Measurements from ENCODE around the gene IGFALS.

Gene IGFALS

DNA sequence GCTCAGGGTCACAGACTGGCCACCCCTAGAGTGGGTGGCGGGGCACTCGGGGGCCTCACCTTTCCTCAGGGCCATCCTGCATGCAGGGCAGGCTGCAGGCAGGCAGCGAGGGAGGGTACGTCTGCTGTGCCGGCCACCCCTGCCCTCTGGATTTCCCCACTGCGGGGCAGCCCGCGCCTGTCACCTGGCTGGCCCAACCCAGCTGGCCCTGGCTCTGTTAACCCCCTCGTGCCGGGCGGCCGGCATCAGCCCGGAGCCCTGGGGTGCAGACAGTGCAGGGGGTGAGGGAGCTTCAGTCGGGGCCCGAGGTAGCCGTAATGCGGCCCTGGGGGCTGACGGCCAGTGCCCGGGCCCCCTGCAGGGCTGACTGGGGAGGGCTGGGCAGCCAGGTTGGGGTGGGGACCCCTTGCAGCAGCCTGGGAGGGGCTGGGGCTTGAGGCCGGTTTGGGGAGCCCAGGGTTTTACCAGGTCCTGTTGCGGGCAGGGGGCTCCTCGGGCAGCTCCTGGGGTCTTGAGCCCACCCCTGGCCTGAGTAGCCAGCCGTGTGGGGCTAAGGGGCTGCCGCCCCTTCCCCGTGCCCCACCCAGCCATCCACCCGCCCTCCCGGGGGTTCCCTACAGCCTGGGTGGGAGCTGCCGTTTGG is at the start of gene IGFALS:
Gene IGFALS (minus strand): TSS at position 128 of the 643 bp plus-strand sequence. CDS start 53 bp downstream, at position 75.
- DNase-seq, result no peak

DNA sequence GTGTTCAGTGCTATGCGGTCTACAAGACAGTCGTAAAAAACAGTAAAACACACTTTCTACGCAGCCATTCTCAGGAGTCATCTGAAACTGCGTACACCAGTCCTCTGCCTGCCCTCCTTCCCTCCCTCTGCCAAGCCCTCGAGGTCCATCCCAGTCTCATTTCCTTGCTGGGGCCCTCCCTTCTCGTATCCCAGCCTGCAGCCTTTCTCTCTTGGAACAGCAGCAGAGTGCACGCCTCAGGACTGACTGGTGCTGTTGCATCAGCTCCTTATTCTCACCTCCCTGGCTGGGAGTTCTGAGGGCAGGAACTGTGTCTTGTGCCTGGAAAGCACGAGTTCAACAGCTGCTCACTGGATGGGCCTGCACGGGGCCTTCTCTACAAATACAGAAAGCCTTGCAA is 46.0 kb upstream of the IGFALS start:
- no peak for DNase-seq

DNA sequence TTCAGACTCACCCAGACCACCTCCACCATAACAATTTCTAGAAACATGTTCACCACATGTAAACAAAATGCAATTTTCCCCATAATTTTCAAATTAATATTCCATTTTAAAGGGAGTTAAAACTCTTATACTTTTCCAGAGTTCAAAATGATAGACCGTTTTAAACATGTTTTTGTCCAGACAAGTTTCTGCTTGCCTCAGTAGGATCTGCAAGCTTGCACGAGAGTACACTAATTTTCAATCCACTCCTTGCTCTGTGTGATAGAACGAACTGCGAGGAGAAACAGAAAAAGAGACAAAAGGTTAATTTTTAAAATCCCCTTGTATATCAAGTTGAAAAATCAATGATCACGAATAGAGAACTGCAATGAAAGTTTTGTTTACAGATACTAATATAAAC is 40.6 kb upstream of the IGFALS start:
- no peak for DNase-seq

DNA sequence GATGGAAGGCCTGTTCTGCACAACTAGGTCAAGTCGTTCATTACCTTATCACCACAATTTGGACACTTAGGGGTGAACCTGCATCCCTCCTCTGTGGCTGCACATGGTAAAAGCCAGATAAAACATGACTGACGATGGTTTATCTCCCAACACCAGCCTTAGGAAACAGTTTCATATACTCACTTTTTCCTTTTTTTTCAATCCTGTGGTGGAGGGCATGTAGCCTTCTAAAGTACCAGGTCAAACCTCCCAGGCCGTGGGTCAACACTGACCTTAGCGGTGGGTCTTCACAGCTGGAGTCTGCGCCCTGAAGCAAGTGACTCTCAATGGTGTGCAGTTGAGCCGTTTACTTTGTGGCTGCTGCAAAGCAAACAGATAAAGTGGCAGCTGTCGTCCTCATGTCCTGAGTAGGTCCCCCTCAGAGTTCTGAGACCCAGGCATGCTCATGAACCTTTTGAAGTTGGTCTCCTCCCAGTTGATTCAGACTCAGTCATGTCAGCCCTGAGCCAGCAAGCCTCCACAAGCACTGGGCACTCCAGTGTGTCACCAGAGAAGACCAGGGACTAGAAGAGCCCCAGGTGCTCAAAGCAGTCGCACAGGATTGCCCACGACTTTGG is 39.4 kb upstream of the IGFALS start:
- DNase-seq, result no peak

DNA sequence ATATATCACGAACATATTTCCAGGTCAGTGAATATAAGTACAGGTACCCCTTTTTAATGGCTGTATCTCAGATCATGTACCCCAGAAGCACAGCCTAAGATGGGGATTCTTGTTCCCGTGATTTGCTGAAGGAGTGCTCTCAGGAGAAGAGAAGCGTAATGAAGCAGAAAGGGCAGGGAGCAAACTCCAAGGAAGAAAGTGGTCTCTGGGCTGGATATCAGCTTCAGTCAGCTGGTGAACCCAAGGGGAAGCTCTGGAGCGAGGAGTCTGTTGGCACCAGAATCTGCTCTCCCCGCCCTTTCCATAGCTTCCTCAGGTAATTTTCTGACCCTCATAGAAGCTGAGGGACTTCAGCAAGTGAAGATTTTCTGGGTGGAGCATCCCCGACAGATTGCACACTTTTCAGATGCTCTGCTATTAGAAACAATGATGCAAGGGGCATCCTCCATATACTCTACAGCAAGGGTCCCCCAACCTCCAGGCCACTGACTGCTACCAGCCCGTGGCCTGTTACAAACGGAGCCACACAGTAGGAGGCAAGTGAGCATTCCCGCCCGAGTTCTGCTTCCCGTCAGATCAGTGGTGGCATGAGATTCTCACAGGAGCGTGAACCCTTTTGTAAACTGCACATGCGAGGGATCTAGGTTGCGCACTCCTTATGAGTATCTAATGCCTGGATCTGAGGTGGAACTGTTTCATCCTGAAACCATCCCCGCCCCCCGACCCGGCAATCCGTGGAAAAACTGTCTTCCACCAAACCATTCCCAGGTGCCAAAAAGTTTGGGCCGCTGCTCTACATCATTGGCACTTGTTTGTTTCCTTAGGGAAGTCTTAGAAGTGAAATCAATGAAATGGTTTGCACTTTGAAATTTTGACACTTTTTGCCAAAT is 37.9 kb upstream of the IGFALS start:
- no peak for DNase-seq

DNA sequence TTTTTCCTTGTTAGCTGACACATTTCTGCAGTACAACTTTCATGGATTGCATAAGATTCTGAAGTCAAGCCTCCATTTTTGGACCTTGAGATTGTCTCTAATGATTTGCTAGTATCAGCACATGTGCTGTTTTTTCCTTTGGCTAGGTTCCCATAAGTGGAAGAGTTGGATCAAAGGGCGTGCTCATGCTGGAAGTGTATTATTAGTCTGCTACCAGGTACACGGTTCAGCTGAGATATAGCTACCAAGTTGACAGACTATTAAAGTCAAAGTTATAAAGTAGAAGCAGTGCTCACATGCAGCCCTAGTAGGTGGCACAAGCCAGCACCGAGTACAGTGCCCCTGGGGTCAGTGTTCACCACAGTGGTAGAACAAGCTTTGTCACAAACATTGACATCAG is 36.7 kb upstream of the IGFALS start:
- DNase-seq, result no peak

DNA sequence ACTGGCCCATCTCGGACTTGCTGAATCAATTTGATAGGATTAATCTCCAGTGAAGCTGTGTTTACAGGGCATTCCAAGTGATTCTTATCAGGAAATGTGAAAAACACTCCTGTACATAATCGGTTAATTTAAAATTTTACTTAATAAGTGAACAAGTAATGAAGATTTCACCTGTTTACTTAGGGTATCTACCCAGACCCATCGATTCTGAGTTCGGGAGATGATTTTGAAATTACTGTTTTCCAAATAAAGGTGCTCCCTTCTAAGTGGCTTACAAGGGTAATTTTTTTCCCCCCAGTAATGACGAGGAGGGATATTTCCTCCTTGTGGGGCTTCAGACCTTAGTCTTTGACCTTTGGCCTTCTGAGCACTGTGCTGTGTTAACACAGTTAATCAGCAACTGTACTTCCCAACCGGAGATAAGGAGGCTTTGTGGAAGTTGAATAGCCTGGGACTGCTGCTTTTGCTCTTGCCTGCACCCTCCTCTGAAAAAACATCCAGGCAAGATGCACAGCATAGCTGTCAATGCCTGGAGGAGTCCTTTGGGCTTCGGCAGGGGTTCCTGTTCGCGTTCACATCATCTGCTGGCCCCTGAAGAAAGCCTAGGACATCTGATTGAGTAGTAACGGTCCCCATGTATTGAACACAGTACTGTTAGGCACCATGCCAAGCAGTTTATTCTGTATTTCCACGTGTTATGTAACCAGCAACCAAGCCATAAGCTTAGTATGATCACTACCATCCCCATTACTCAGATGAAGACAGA is 35.3 kb upstream of the IGFALS start:
- no peak for DNase-seq

DNA sequence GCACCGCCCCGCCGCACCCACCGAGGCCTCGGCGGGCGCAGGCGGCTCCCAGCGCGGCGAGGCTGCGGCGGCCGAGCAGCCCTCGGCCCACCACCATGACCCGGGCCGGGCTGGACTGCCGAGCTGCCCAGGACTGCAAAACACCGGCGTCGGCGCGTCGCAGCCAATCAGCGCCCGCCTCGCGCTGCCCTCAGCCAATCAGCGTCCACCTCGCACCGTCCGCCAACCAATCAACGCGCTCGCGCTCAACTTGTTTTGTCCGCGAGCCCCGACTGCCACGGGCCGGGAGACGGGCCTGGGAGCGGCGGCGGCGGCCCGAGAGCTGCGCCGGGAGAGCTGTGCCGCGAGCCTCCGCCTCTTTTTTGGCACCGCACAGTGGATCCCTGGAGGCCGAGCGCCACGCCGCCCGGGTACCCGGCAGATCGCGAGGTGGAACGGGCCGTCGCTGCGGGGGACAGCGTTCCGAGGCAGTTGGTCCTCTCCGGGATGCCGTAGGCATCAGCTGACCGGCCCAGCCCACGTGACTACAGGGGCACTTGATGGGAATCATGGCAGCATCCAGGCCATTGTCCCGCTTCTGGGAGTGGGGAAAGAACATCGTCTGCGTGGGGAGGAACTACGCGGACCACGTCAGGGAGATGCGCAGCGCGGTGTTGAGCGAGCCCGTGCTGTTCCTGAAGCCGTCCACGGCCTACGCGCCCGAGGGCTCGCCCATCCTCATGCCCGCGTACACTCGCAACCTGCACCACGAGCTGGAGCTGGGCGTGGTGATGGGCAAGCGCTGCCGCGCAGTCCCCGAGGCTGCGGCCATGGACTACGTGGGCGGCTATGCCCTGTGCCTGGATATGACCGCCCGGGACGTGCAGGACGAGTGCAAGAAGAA is 33.4 kb upstream of the IGFALS start, which contains the start of the genes FAHD1 and HAGH:
Gene FAHD1 (plus strand): TSS at position 516 of the 883 bp plus-strand sequence. CDS start 33 bp downstream, at position 549.
Gene HAGH (minus strand): TSS at position 135 of the 883 bp plus-strand sequence. CDS start 38 bp downstream, at position 97.
- peak; percentile 67 for DNase-seq

DNA sequence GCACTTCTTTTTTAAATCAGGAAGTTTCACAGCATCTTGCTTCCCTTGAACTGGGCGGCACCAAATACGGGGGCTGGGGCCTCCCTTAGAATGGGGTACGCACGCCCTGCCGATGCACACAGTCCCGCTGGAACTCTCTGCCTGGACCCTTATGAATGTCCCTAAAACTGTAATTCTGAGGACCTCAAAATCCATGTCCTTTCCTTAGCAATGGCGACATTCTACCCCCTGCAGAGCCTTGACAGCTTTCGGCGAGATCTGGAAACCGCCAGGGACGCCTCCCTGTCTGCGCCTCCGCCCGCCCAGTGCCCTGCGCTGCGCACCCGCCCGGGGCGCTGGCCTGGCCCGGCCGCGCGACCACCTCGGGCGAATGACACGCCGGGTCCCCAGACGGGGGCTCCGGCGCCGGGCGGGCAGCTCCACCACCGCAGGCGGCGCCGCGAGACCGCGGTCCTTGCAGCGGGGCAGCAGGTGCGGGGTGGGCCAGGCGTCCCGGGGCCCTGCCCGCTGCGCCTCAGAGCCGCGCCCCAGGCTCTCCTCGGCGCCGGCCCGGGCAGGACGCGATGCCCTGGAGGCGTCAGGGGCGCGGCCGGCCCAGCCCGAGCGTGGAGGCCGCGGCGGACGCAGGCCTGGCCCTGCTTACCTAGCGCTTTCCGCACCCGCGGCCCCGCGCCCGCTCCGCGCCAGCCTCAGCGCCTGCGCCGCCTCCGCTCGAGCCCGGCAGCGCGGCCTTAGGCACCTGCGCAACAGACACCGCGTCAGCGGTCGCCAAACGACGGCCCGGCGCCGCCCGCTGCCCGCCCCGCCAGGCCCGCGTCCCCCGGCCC is 32.6 kb upstream of the IGFALS start:
- no peak for DNase-seq

DNA sequence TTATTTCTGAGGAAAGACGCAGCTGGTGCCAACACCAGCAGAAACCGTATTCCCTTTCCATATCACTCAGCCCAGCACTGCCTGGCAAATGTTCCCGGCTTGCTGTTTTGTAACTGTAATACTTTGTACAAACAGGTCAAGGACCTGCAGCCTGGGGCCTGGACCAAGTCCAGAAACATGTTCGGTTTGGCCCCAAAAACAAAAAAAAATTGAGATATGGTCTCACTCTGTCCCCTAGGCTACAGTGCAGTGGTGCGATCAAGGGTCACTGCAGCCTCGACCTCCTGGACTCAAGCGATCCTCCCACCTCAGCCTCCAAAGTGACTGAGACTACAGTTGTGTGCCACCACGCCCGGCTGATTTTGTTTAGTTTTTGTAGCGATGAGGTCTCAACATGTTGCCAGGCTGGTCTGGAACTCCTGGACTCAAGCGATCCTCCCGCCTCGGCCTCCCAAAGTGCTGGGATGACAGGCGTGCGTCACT is 31.9 kb upstream of the IGFALS start:
- DNase-seq, result no peak

DNA sequence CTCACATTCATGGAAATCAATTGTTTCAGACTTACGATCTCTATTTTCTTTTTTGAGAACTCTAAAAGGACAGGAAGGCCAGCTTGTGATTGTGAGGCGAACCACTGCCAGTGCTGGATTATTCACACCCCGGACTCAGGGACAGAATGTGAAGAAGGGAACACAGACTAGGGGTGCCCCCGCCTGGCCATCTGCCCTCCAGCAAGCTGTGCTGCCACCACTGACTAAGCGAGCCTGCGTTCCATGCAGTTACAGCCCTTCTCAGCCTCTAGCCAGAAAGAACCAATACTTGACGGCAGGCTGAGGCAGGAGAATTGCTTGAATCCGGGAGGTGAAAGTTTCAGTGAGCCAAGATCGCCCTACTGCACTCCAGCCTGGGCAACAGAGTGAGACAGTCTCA is 30.3 kb upstream of the IGFALS start:
- no peak for DNase-seq

DNA sequence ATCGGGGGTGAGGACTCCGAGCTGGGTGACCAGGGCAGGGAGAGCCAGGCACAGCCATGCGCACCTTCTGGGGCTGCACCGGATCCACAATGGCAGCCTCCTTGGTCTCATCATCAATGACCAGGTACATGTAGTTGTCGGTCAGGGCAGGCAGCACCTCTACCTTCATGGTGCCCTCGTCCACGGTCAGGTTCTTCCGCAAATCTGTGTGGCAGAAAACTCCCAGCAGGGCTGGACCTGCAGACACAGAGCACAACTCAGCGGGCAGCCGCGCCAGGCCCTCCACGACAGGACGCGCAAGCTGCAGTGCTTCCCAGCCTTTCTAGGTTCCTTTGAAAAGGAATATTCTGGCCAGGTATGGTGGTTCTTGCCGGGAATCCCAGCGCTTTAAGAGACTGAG is 29.3 kb upstream of the IGFALS start:
- DNase-seq, result no peak

DNA sequence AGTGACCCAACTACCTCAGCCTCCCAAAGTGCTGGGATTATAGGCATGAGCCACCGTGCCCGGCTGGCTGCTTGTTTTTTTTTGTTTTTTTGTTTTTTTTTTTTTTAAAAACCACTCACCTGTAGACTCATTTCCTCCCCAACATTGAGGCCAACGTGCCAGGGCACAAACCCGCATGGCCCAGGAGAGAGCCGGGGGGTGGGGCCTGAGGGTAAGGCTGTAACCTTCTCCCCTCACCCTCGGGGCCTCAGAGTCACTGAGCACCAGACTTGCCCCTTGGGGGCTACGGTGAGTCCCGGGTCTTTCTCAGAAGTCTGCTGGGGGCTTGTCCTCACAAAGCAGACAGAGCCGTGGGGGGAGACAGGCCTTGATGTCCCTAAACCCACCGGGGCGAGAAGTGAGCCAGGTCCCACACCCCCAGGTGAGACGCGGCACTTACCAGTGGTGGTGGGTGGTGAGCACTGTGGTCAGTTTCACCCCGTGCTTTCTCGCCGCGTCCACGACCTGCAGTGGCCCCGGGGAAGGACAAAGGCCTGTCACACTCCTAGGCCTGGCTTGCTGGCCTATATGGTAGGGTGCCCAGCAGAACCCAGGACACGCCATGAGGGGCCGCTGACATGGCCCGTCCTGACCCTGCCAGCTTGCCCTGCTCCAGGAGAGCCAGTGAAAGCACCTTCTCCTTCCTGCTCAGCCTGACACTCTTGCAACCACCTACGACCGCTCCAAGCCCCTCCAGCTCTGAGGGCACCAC is 28.5 kb upstream of the IGFALS start:
- no peak for DNase-seq

DNA sequence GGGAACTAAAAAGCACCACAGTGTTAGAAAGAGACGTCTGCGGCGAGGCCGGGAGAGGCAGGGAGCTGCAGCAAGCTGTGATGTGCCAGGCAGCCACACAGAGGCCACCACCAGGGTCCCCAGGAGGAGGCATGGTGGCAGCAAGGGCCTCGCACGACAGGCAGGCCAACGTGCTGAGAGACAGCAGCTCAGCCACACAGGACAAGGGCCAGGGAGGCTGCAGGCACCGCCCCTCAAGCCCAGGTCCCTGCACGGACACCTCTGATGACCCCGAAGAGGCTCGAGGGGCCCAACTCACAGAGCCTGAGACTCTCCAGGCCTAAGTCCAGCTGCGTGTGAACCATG is 27.4 kb upstream of the IGFALS start:
- DNase-seq, result no peak

DNA sequence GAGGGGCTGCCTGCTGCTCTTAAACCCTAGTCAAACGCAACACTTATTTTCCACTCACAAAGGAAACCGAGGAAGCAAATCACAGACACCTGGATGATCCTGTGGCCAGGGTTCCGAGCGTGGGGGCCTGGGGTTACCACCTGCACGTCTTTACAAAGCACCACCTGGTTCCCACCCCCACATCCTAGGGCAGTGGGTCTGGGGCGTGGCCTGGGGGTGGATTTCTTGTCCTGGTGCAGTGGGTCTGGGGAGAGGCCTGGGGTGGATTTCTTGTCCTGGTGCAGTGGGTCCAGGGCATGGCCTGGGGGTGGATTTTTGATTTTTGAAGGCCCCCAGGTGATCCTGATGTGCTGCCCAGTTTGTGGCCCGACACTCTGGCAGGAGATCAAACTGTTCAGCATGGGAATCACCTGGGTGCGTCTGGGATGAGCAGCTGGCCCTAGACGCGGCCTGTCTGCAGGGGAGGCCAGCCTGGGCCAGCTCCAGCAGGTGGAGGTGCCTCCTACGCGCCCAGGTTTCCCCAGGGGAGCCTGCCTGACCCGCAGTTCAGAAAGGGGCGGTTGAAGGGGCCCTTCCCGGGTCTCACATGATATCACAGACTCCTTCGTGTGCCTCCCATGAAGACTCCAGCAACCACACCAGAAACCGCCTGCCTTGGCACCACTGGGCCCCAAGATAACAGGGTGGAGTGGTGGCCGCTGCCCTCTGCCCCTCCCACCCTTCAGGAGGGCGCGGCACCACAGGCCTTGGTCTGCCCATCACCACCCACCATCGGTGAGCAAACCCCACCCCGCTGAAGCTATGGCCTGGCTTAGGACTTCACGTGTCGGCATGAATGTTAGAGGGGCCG is 26.8 kb upstream of the IGFALS start:
- no peak for DNase-seq

DNA sequence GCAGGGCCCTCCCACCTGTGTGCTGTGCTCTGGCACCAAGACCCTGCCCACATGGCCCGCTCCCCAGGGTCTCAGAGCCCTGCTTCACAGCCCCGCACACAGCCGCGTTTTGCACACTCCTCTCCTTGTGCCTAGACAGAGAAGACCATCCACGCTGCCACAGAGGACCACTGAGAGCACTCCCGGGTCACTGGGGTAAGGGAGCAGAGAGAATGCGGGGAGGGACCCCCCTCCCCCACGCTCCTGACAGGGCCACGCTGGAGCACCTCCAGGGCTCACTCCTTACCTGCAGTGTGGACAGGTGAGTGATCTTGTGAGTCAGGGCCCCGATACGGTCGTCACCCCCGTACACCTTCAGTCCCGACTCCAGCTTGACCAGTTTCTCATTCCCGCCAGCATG is 26.1 kb upstream of the IGFALS start:
- DNase-seq, result no peak

DNA sequence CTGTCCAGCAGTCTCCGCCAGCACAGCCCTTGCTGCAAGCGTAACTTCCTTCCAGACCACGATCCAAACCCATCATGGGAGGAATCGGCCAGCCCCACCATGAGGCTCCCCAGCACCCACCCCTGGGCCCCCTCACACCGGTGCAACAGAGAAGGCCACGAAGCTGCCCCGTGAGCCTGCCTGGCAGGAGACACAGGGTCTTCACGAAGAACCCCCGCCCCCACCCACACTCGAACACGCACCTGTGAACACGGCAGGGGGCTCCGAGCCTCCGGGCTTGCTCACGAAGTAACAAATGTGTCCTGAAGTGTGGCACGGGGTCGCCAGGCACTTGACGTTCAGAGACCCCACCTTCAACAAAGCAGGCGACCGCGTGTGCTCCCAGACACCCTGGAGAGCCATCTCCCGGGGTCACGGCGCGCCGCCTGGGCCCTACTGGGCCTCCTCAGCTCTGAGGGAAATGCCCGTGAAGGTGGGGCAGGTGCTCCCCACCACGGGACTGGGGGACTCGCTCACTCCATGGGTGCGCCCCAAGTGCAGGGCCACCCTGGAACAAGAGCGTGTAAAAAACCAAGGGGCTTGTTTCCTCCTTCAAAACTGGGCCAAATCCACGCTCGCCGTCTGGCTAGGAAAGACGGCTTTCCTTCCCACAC is 25.5 kb upstream of the IGFALS start:
- no peak for DNase-seq

DNA sequence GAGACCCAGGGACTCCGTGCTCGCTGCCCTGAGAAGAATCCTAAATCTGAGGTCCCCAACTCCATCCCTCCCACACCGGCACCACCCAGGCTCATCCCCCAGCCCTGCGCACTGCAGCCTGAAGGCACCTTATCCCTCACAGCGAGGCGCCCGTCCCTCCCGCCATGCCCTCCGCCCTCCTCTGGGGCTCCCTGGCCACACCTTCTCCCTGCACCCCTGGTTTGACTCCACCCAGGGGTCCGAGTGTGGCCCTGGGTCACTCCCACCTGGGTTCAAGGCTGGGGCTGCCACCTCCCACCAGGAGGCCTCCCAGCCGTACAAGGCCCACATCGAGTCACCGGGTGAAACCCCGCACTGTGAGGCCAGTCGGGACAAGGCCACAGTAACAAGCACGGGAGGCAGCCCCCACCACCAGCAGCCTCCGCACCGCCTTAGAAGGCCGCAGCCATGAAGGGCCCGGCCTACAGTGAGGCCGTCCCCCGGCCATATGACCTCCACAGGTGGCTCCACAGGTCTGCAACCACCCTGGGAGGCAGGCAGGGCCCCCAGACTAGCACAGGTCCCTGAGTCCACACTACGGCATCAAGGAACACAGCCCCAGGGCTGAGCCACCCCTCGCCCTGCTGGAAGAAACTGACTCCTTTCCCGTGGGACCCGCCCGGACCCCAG is 24.8 kb upstream of the IGFALS start:
- no peak for DNase-seq
